SK-N-SH (cell line): ENCODE measurements around the gene RBM28. TPM values are rescaled to one million over a fixed set of nuclear protein-coding genes. Genes with fewer than 3 reads are reported as not detected.

ENCODE experiments used
- CTCF ChIA-PET: fragments of 300-600, 350-600 bp; formaldehyde crosslinking; extraction: SDS; loops from one replicate; lab custom pipeline; 2021; lab: Yijun Ruan, JAX
- POLR2A ChIA-PET: fragments of 350-600 bp; sonication (Branson Sonifier 250); formaldehyde crosslinking; extraction: SDS; loops from one replicate; lab custom pipeline; 2020; ENCODE audit warnings: antibody characterized with exemption, inconsistent platforms; lab: Yijun Ruan, JAX
- DNase-seq: peaks from one replicate; pipeline ENCODE4 v3.0.0; 2012
- H2AFZ ChIP-seq: fragments of 200-600 bp; sonication (generic); 2 replicates; pipeline ENCODE4 v1.8.1; 2016; ENCODE audit warnings: antibody characterized with exemption, mild to moderate bottlenecking, low read depth
- H3F3A ChIP-seq: fragments of 200-600 bp; sonication (generic); replicated peaks from 2 replicates; pipeline ENCODE3; 2016; ENCODE audit warnings: antibody characterized with exemption, mild to moderate bottlenecking; ENCODE audit not compliant: insufficient read depth
- H3K27ac ChIP-seq, 2 experiments: fragments of 200-500 bp in 1 of 2; fragments of 200-600 bp in 1 of 2; sonication (Bioruptor generic) in 1 of 2; sonication (generic), shearing (Covaris generic) in 1 of 2; 2 replicates each; pipeline versions ENCODE4 v1.5.1 to v1.6.1; 2014 to 2016; ENCODE audit warnings: low read depth in 2 of 2, inconsistent platforms in 1 of 2, low read length in 1 of 2, mild to moderate bottlenecking in 1 of 2, mixed read lengths in 1 of 2
- H3K27me3 ChIP-seq: fragments of 200-600 bp; sonication (generic), shearing (Covaris generic); 2 replicates; pipeline ENCODE4 v1.6.1; 2016; ENCODE audit warnings: mixed run types; ENCODE audit not compliant: insufficient read depth
- H3K36me3 ChIP-seq, 2 experiments: fragments of 200-500 bp in 1 of 2; fragments of 200-600 bp in 1 of 2; sonication (Bioruptor generic) in 1 of 2; sonication (generic) in 1 of 2; replicated peaks in 1 of 2; 2 replicates each; pipeline versions ENCODE3 to v1.5.1; 2014 to 2016; ENCODE audit warnings: low read length in 1 of 2, mild to moderate bottlenecking in 1 of 2; ENCODE audit not compliant: insufficient read depth in 2 of 2, control insufficient read depth in 1 of 2
- H3K4me1 ChIP-seq, 2 experiments: fragments of 200-500 bp in 1 of 2; fragments of 200-600 bp in 1 of 2; sonication (Bioruptor generic) in 1 of 2; sonication (generic), shearing (Covaris generic) in 1 of 2; 2 replicates each; pipeline versions ENCODE4 v1.5.1 to v1.6.1; 2014 to 2016; ENCODE audit warnings: low read depth in 1 of 2, low read length in 1 of 2, mixed run types in 1 of 2; ENCODE audit not compliant: insufficient read depth in 2 of 2, control insufficient read depth in 1 of 2
- H3K4me2 ChIP-seq: fragments of 200-600 bp; sonication (generic), shearing (Covaris generic); 2 replicates; pipeline ENCODE4 v1.6.1; 2017; ENCODE audit warnings: mixed run types
- H3K4me3 ChIP-seq, 2 experiments: fragments of 200-500 bp in 1 of 2; fragments of 200-600 bp in 1 of 2; sonication (Bioruptor generic) in 1 of 2; sonication (generic), shearing (Covaris generic) in 1 of 2; 2 replicates each; pipeline versions ENCODE4 v1.5.1 to v1.8.1; 2014 to 2016; ENCODE audit warnings: low read depth in 2 of 2, inconsistent platforms in 1 of 2, low read length in 1 of 2, mild to moderate bottlenecking in 1 of 2, mixed read lengths in 1 of 2, moderate library complexity in 1 of 2
- H3K79me2 ChIP-seq: fragments of 200-600 bp; sonication (generic); 2 replicates; pipeline ENCODE4 v1.8.1; 2017; ENCODE audit warnings: mild to moderate bottlenecking; ENCODE audit not compliant: insufficient read depth
- H3K9ac ChIP-seq: fragments of 200-600 bp; sonication (generic); 2 replicates; pipeline ENCODE4 v1.6.1; 2017; ENCODE audit warnings: mixed run types
- H3K9me2 ChIP-seq: fragments of 200-600 bp; sonication (generic); 2 replicates; pipeline ENCODE4 v1.6.1; 2017; ENCODE audit warnings: mixed run types
- H3K9me3 ChIP-seq: fragments of 200-600 bp; sonication (generic); 2 replicates; pipeline ENCODE4 v1.6.1; 2017; ENCODE audit warnings: mixed run types, mild to moderate bottlenecking, moderate library complexity
- H4K20me1 ChIP-seq: fragments of 200-600 bp; sonication (generic); 2 replicates; pipeline ENCODE4 v1.6.1; 2017; ENCODE audit warnings: mild to moderate bottlenecking, mixed run types; ENCODE audit not compliant: insufficient read depth
- CHD2 ChIP-seq: fragments of 150-350 bp; IDR thresholded peaks from 2 replicates; pipeline ENCODE4 v1.6.1; 2018; ENCODE audit warnings: low read length; ENCODE audit not compliant: partially characterized antibody
- ELF1 ChIP-seq: IDR thresholded peaks from 2 replicates; pipeline ENCODE4 v1.4.0; 2012
- FOSL2 ChIP-seq: IDR thresholded peaks from 2 replicates; pipeline ENCODE4 v1.4.0; 2012; ENCODE audit warnings: low read depth, mild to moderate bottlenecking, moderate library complexity, borderline replicate concordance
- FOXJ3 ChIP-seq: sonication (generic); formaldehyde crosslinking; IDR thresholded peaks from 2 replicates; pipeline ENCODE4 v1.5.1; 2020; ENCODE audit warnings: mild to moderate bottlenecking, missing genetic modification reagents
- JUND ChIP-seq: IDR thresholded peaks from 2 replicates; pipeline ENCODE4 v1.4.0; 2012
- MXI1 ChIP-seq: IDR thresholded peaks from 2 replicates; pipeline ENCODE4 v1.6.1; 2012; ENCODE audit warnings: mild to moderate bottlenecking, low read depth, low read length, improper control_type of control experiment
- NFIC ChIP-seq: IDR thresholded peaks from 2 replicates; pipeline ENCODE4 v1.4.0; 2012; ENCODE audit warnings: borderline replicate concordance
- POLR2AphosphoS5 ChIP-seq: IDR thresholded peaks from 2 replicates; pipeline ENCODE4 v1.6.1; 2012; ENCODE audit warnings: low read depth, low read length
- RCOR1 ChIP-seq: fragments of 150-350 bp; IDR thresholded peaks from 2 replicates; pipeline ENCODE4 v1.6.1; 2017; ENCODE audit warnings: antibody characterized with exemption, low read length
- SIN3A ChIP-seq: IDR thresholded peaks from 2 replicates; pipeline ENCODE4 v1.6.1; 2012; ENCODE audit warnings: low read depth, mild to moderate bottlenecking, low read length, moderate library complexity, borderline replicate concordance
- TAF1 ChIP-seq: IDR thresholded peaks from 2 replicates; pipeline ENCODE4 v1.6.1; 2012; ENCODE audit warnings: low read depth, mild to moderate bottlenecking, low read length, moderate library complexity, borderline replicate concordance
- YY1 ChIP-seq: IDR thresholded peaks from 2 replicates; pipeline ENCODE4 v1.4.0; 2012; ENCODE audit warnings: low read depth, mild to moderate bottlenecking
- WGBS: methylation state at CpG from one replicate; pipeline ENCODE4 v1.1.6; 2017; ENCODE audit warnings: low lambda C conversion rate; 5-methylcytosine and 5-hydroxymethylcytosine counted together
- polyA plus RNA-seq, 3 experiments: library from polyadenylated mRNA; depleted of rRNA; stranded (reverse); fragments of >200 nt; gene quantifications; 2 replicates each; pipeline ENCODE4 v1.2.3, GENCODE V29; 2012
- TF ChIP-seq, protein P1 (sequence below): IDR thresholded peaks from 2 replicates; pipeline ENCODE4 v1.4.0; 2012; ENCODE audit warnings: low read depth, borderline replicate concordance
- TF ChIP-seq, protein P2 (sequence below): IDR thresholded peaks from 2 replicates; pipeline ENCODE4 v1.4.0; 2012; ENCODE audit warnings: low read depth
- TF ChIP-seq, protein P3 (sequence below): IDR thresholded peaks from 2 replicates; pipeline ENCODE4 v1.4.0; 2012; ENCODE audit warnings: low read depth, borderline replicate concordance

Gene RBM28
- polyA plus RNA-seq, 1 of the 3 experiments (the other 2 are of a cell fraction): 29.1 TPM

DNA sequence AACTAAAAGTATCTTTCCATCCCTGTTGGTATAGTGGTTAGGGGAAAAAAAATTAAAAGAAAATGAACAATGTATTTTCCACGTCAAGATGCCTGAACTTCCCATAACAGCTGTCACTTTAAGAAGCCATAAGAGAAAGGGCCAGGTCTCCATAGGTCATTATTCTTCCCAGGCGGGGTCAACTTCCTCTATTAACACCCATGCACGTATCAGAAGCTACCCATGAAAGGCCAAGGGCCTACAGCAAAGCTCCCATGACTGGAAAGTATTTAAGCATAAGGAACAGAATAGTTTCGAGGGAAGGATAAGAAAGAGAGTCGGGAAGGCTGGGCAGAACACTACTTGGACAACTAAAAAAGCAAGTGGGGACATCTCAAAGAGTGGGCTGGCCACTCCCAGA lies 40.1 kb downstream of the RBM28 start:
- H3K9me2 ChIP-seq: no peaks in the 10 kb centered on the region
- H3K79me2 ChIP-seq: no peaks in the 10 kb centered on the region
- whole genome bisulfite sequencing: 86% methylated on average over 5 of the region's 5 CpGs
- TF ChIP-seq, protein P1, sequence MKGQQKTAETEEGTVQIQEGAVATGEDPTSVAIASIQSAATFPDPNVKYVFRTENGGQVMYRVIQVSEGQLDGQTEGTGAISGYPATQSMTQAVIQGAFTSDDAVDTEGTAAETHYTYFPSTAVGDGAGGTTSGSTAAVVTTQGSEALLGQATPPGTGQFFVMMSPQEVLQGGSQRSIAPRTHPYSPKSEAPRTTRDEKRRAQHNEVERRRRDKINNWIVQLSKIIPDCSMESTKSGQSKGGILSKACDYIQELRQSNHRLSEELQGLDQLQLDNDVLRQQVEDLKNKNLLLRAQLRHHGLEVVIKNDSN: no peak
- TF ChIP-seq ELF1 (no peak), YY1 (no peak), CHD2 (no peak), MXI1 (no peak)
- TF ChIP-seq, protein P2, sequence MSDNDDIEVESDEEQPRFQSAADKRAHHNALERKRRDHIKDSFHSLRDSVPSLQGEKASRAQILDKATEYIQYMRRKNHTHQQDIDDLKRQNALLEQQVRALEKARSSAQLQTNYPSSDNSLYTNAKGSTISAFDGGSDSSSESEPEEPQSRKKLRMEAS: no peak
- TF ChIP-seq, all 33 proteins: peak for 0
- no peak for DNase-seq
- Histone ChIP-seq H3K9ac (no peak overlapping the region), H2AFZ (no peak overlapping the region), H3K27ac (no peak overlapping the region), H3F3A (no peaks in the 10 kb centered on the region), H4K20me1 (no peaks in the 10 kb centered on the region), H3K9me3 (no peaks in the 10 kb centered on the region), H3K4me1 (no peaks in the 10 kb centered on the region), H3K27me3 (no peaks in the 10 kb centered on the region), H3K4me2 (no peak overlapping the region), H3K4me3 (no peak overlapping the region), H3K36me3 (peaks cover 31 to 66% of the 10 kb centered on the region in 2 experiments)
- ChIA-PET CTCF (interaction anchor here (1.2 kb wide), 1 partner anchor 44 kb away, joined by 7 read pairs; no protein-coding TSS in a partner anchor), POLR2A (interaction anchor here (2.1 kb wide), 1 partner anchor 36 kb away, joined by 5 read pairs; no protein-coding TSS in a partner anchor)

DNA sequence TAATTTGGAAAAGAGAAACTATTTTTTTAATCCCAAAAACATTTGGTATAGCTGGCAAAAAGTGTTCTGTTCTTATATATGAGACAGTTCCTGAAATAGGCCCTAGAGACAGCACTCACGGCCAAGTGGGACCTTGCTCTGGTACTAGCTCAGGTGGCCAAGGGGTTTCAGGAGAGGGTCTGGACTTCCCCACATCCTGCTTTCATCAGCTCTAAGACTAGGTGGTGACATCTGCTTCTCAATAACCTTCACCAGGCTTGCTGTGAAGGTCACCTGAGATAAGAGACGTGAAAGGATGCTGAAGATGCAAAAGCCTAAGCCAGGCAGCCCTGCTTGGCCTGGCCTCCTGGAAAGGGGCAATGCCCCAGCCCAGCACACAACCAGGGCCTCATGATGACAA lies 40.6 kb downstream of the RBM28 start:
- no peak overlapping the region for H3K9ac ChIP-seq
- no peaks in the 10 kb centered on the region for H3K79me2 ChIP-seq
- 92% methylated on average over 2 of the region's 2 CpGs for WGBS
- no peaks in the 10 kb centered on the region for H3F3A ChIP-seq
- no peaks in the 10 kb centered on the region for H4K20me1 ChIP-seq
- no peak overlapping the region for H3K4me3 ChIP-seq
- no peak overlapping the region for H3K4me2 ChIP-seq
- no peaks in the 10 kb centered on the region for H3K4me1 ChIP-seq
- H3K9me2 ChIP-seq: no peaks in the 10 kb centered on the region
- no peak for DNase-seq
- no peak overlapping the region for H3K27ac ChIP-seq
- H3K9me3 ChIP-seq: no peaks in the 10 kb centered on the region
- CTCF ChIA-PET: interaction anchor here (1.2 to 3.1 kb wide), 4 partner anchors 17 to 168 kb away, joined by 4 to 12 read pairs (median 7); no protein-coding TSS in a partner anchor
- POLR2A ChIA-PET: interaction anchor here (1.0 to 2.1 kb wide), 2 partner anchors 24 to 36 kb away, joined by 3 to 5 read pairs; no protein-coding TSS in a partner anchor
- H2AFZ ChIP-seq: no peak overlapping the region
- TF ChIP-seq POLR2AphosphoS5: no peak
- no peak for TF ChIP-seq NFIC
- TF ChIP-seq JUND: no peak
- no peak for TF ChIP-seq ELF1
- TF ChIP-seq, protein P2: no peak
- TF ChIP-seq SIN3A: no peak
- no peak for TF ChIP-seq MXI1
- no peak for TF ChIP-seq FOSL2
- TF ChIP-seq, protein P1: no peak
- TF ChIP-seq, protein P3, sequence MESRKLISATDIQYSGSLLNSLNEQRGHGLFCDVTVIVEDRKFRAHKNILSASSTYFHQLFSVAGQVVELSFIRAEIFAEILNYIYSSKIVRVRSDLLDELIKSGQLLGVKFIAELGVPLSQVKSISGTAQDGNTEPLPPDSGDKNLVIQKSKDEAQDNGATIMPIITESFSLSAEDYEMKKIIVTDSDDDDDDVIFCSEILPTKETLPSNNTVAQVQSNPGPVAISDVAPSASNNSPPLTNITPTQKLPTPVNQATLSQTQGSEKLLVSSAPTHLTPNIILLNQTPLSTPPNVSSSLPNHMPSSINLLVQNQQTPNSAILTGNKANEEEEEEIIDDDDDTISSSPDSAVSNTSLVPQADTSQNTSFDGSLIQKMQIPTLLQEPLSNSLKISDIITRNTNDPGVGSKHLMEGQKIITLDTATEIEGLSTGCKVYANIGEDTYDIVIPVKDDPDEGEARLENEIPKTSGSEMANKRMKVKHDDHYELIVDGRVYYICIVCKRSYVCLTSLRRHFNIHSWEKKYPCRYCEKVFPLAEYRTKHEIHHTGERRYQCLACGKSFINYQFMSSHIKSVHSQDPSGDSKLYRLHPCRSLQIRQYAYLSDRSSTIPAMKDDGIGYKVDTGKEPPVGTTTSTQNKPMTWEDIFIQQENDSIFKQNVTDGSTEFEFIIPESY: no peak
- TF ChIP-seq YY1: no peak
- no peak for TF ChIP-seq TAF1
- TF ChIP-seq FOXJ3 (CRISPR knock-in tag): no peak
- no peak for TF ChIP-seq RCOR1
- TF ChIP-seq, all 33 proteins: peak for 0
- Histone ChIP-seq H3K27me3 (no peaks in the 10 kb centered on the region), H3K36me3 (peaks cover 30 to 62% of the 10 kb centered on the region in 2 experiments)
